Endothelial cell of coronary artery (primary cell): ENCODE measurements around the gene SLC22A2. TPM values are rescaled to one million over a fixed set of nuclear protein-coding genes. Genes with fewer than 3 reads are reported as not detected.

ENCODE experiments used
- total RNA-seq: library from RNA; depleted of rRNA; stranded (reverse); fragments of >200 nt; gene quantifications from 2 replicates; pipeline ENCODE4 v1.2.3, GENCODE V29; 2014

Gene SLC22A2
- total RNA-seq = under 0.01 TPM in 1 of 2 replicates, not detected in the other

GRCh38 chr6:160258346-160259142, at the start of gene SLC22A2:
Gene SLC22A2 (minus strand): TSS chr6:160258821. CDS start chr6:160258757, 64 bp downstream.

Other genes with a start within 250 kb of the SLC22A2 start
- gene SLC22A1, start 137.0 kb downstream of the SLC22A2 start, total RNA-seq = 0.19 TPM in 1 of 2 replicates, not detected in the other
- 0.09 TPM in 2 replicates for gene SLC22A3, start 89.6 kb upstream of the SLC22A2 start, total RNA-seq